ENCODE measurements around the gene SVOPL. TPM values are rescaled to one million over a fixed set of nuclear protein-coding genes. Genes with fewer than 3 reads are reported as not detected.

The SVOPL gene
- total RNA-seq, 1 donor from 2014 or later, result not detected

- Histone ChIP-seq H3K9me3 (no peaks in the 10 kb centered on the region), H3K27ac (no peak overlapping the region), H3K4me3 (no peak overlapping the region), H3K4me1 (no peaks in the 10 kb centered on the region), H3K36me3 (no peaks in the 10 kb centered on the region), H3K27me3 (no peaks in the 10 kb centered on the region)
- intact Hi-C loops (cut with DNase I), result no loop called here
- no peak for DNase-seq (ENCODE audit: extremely low spot score in 2 of 2)
- TF ChIP-seq POLR2A (IDR thresholded peaks at IDR 0.05) (no peak), CTCF (IDR thresholded peaks at IDR 0.05) (no peak)
Observed at GRCh38 chr7:138656952-138657351, 44.2 kb downstream of the SVOPL start.

GRCh38 chr7:138654616-138655015, 46.5 kb downstream of the SVOPL start:
- intact Hi-C loops (cut with DNase I), result no loop called here
- H3K27ac ChIP-seq, result no peak overlapping the region
- H3K9me3 ChIP-seq, result no peaks in the 10 kb centered on the region
- H3K4me1 ChIP-seq, result no peaks in the 10 kb centered on the region
- no peak overlapping the region for H3K4me3 ChIP-seq
- H3K36me3 ChIP-seq, result no peaks in the 10 kb centered on the region
- no peak for DNase-seq (ENCODE audit: extremely low spot score in 2 of 2)
- TF ChIP-seq CTCF (IDR thresholded peaks at IDR 0.05) (no peak), POLR2AphosphoS5 (IDR thresholded peaks at IDR 0.05; ENCODE audit: insufficient read depth in 1 of 2, low read depth in 1 of 2) (no peak), POLR2A (IDR thresholded peaks at IDR 0.05) (no peak)
- H3K27me3 ChIP-seq, result no peaks in the 10 kb centered on the region

- Histone ChIP-seq H3K4me1 (no peaks in the 10 kb centered on the region), H3K27me3 (no peaks in the 10 kb centered on the region), H3K27ac (no peak overlapping the region), H3K9me3 (no peaks in the 10 kb centered on the region), H3K4me3 (no peak overlapping the region), H3K36me3 (no peaks in the 10 kb centered on the region)
- no peak for DNase-seq (ENCODE audit: extremely low spot score in 2 of 2)
- intact Hi-C loops (cut with DNase I), result no loop called here
- no peak for TF ChIP-seq POLR2A (IDR thresholded peaks at IDR 0.05)
- TF ChIP-seq CTCF (IDR thresholded peaks at IDR 0.05), result no peak
- TF ChIP-seq POLR2AphosphoS5 (IDR thresholded peaks at IDR 0.05; ENCODE audit: insufficient read depth in 1 of 2, low read depth in 1 of 2), result no peak
Observed at GRCh38 chr7:138649506-138649905, 51.7 kb downstream of the SVOPL start.

GRCh38 chr7:138645284-138645683, 55.9 kb downstream of the SVOPL start:
- DNase-seq (ENCODE audit: extremely low spot score in 2 of 2), result no peak
- no peak overlapping the region for H3K27ac ChIP-seq
- H3K4me3 ChIP-seq, result no peak overlapping the region
- H3K4me1 ChIP-seq, result no peaks in the 10 kb centered on the region
- intact Hi-C loops (cut with DNase I), result no loop called here
- H3K36me3 ChIP-seq, result no peaks in the 10 kb centered on the region
- TF ChIP-seq POLR2AphosphoS5 (IDR thresholded peaks at IDR 0.05; ENCODE audit: insufficient read depth in 1 of 2, low read depth in 1 of 2) (no peak), POLR2A (IDR thresholded peaks at IDR 0.05) (no peak), CTCF (IDR thresholded peaks at IDR 0.05) (no peak)
- H3K9me3 ChIP-seq, result no peaks in the 10 kb centered on the region
- H3K27me3 ChIP-seq, result no peaks in the 10 kb centered on the region

- intact Hi-C loops (cut with DNase I), result no loop called here
- no peak overlapping the region for H3K4me3 ChIP-seq
- no peak for TF ChIP-seq POLR2A (IDR thresholded peaks at IDR 0.05)
Observed at GRCh38 chr7:138632826-138633602, 68.1 kb downstream of the SVOPL start.

More at GRCh38 chr7:138632826-138633602, 68.1 kb downstream of the SVOPL start:
- no peak overlapping the region for H3K27ac ChIP-seq
- H3K27me3 ChIP-seq, result no peaks in the 10 kb centered on the region
- H3K9me3 ChIP-seq, result no peaks in the 10 kb centered on the region
- no peaks in the 10 kb centered on the region for H3K4me1 ChIP-seq
- H3K36me3 ChIP-seq, result no peaks in the 10 kb centered on the region
- DNase-seq (ENCODE audit: extremely low spot score in 2 of 2), result no peak
